MCF 10A (cell line): Measurements from ENCODE around the gene UNC50. TPM values are rescaled to one million over a fixed set of nuclear protein-coding genes. Genes with fewer than 3 reads are reported as not detected.

Experiments
- BruUV-seq: library from RNA; stranded (reverse); fragments of 400-500 nt; replicated peaks from 2 replicates; lab custom pipeline; 2021; lab: Mats Ljungman, UMichigan
- CTCF ChIA-PET: fragments of 300-600 bp; sonication (Branson Sonifier 250); formaldehyde crosslinking; extraction: SDS; loops from one replicate; lab custom pipeline; 2021; ENCODE audit warnings: antibody characterized with exemption, inconsistent platforms; lab: Yijun Ruan, JAX
- POLR2A ChIA-PET: fragments of 300-600, 350-650 bp; sonication (Branson Sonifier 250); formaldehyde crosslinking; extraction: SDS; loops from one replicate; lab custom pipeline; 2020; ENCODE audit warnings: antibody characterized with exemption, inconsistent platforms; lab: Yijun Ruan, JAX
- DNase-seq: peaks from one replicate; pipeline ENCODE4 v3.0.0-alpha.2; 2018; ENCODE audit not compliant: unreplicated experiment
- H3K27ac Mint-ChIP-seq: one replicate; pipeline ENCODE4 v1.8.0; 2022; ENCODE audit warnings: mild to moderate bottlenecking, low read depth, mixed read lengths; ENCODE audit not compliant: unreplicated experiment
- H3K27me3 Mint-ChIP-seq: one replicate; pipeline ENCODE4 v1.8.0; 2022; ENCODE audit warnings: mixed read lengths; ENCODE audit not compliant: insufficient read depth, unreplicated experiment
- H3K36me3 Mint-ChIP-seq: one replicate; pipeline ENCODE4 v1.8.0; 2022; ENCODE audit warnings: mild to moderate bottlenecking, moderate library complexity, mixed read lengths; ENCODE audit not compliant: insufficient read depth, unreplicated experiment
- H3K4me1 Mint-ChIP-seq: one replicate; pipeline ENCODE4 v1.8.0; 2022; ENCODE audit warnings: mixed read lengths; ENCODE audit not compliant: insufficient read depth, unreplicated experiment
- H3K4me3 Mint-ChIP-seq: one replicate; pipeline ENCODE4 v1.8.0; 2022; ENCODE audit warnings: mild to moderate bottlenecking, moderate library complexity, mixed read lengths; ENCODE audit not compliant: unreplicated experiment
- H3K9me3 Mint-ChIP-seq: one replicate; pipeline ENCODE4 v1.8.0; 2022; ENCODE audit warnings: mixed read lengths; ENCODE audit not compliant: unreplicated experiment
- CTCF ChIP-seq: fragments of 200-600 bp; IDR thresholded peaks from one replicate; pipeline ENCODE4 v1.8.0; 2022; ENCODE audit warnings: antibody characterized with exemption, mild to moderate bottlenecking; ENCODE audit not compliant: unreplicated experiment
- intact Hi-C: fragments of 100-400 bp; cut with micrococcal nuclease; formaldehyde crosslinking; loops from 2 replicates; pipeline ENCODE4 v1.14.1; 2022
- total RNA-seq: library from RNA; stranded (reverse); gene quantifications from 2 replicates; pipeline ENCODE4 v1.2.3, GENCODE V29; 2022

Gene UNC50
- total RNA-seq, 1 experiment from 2014 or later, result 36.9 TPM

GRCh38 chr2:98560256-98560771, 48.1 kb upstream of the UNC50 start:
- TF ChIP-seq CTCF, result no peak
- H3K4me1 Mint-ChIP-seq, result no peaks in the 10 kb centered on the region
- H3K36me3 Mint-ChIP-seq, result peaks cover 19% of the 10 kb centered on the region
- ChIA-PET POLR2A (interaction anchor here (0.5 to 0.7 kb wide), 2 partner anchors 14 to 67 kb away, joined by 3 to 4 read pairs; no protein-coding TSS in a partner anchor), CTCF (interaction anchor here (0.6 to 1.5 kb wide), 4 partner anchors 8 to 147 kb away, joined by 3 to 6 read pairs (median 4); no protein-coding TSS in a partner anchor)
- BruUV-seq, result no TSS peak
- H3K4me3 Mint-ChIP-seq, result no peak overlapping the region
- DNase-seq, result peak; percentile 83
- H3K27me3 Mint-ChIP-seq, result no peaks in the 10 kb centered on the region
- H3K9me3 Mint-ChIP-seq, result no peaks in the 10 kb centered on the region
- intact Hi-C loops, result no loop called here
- H3K27ac Mint-ChIP-seq, result no peak overlapping the region

GRCh38 chr2:98561018-98561417, 47.4 kb upstream of the UNC50 start:
- no peaks in the 10 kb centered on the region for H3K27me3 Mint-ChIP-seq
- no peaks in the 10 kb centered on the region for H3K4me1 Mint-ChIP-seq
- no peak overlapping the region for H3K27ac Mint-ChIP-seq
- intact Hi-C loops, result no loop called here
- no TSS peak for BruUV-seq
- ChIA-PET POLR2A (no interaction called here), CTCF (interaction anchor here (0.5 to 1.5 kb wide), 3 partner anchors 8 to 46 kb away, joined by 3 to 6 read pairs (median 4); no protein-coding TSS in a partner anchor)
- no peak for TF ChIP-seq CTCF
- DNase-seq, result no peak
- H3K9me3 Mint-ChIP-seq, result no peaks in the 10 kb centered on the region
- no peak overlapping the region for H3K4me3 Mint-ChIP-seq
- peaks cover 12% of the 10 kb centered on the region for H3K36me3 Mint-ChIP-seq

GRCh38 chr2:98561902-98562695, 46.3 kb upstream of the UNC50 start:
- Mint-ChIP-seq H3K4me1 (no peaks in the 10 kb centered on the region), H3K27ac (no peak overlapping the region), H3K27me3 (no peaks in the 10 kb centered on the region), H3K4me3 (no peak overlapping the region), H3K9me3 (no peaks in the 10 kb centered on the region), H3K36me3 (peaks cover 14% of the 10 kb centered on the region)
- no TSS peak for BruUV-seq
- no peak for DNase-seq
- intact Hi-C loops, result no loop called here
- CTCF ChIA-PET, result interaction anchor here (0.6 to 1.1 kb wide), 2 partner anchors 22 to 150 kb away, joined by 3 read pairs; no protein-coding TSS in a partner anchor
- POLR2A ChIA-PET, result no interaction called here
- TF ChIP-seq CTCF, result no peak

GRCh38 chr2:98563394-98563793, 45.0 kb upstream of the UNC50 start:
- no TSS peak for BruUV-seq
- no peak for TF ChIP-seq CTCF
- no peak overlapping the region for H3K4me3 Mint-ChIP-seq
- H3K27me3 Mint-ChIP-seq, result no peaks in the 10 kb centered on the region
- POLR2A ChIA-PET, result no interaction called here
- DNase-seq, result no peak
- intact Hi-C loops, result no loop called here
- no peaks in the 10 kb centered on the region for H3K4me1 Mint-ChIP-seq
- CTCF ChIA-PET, result interaction anchor here (0.7 kb wide), 1 partner anchor 9 kb away, joined by 3 read pairs; no protein-coding TSS in a partner anchor
- no peak overlapping the region for H3K27ac Mint-ChIP-seq
- no peaks in the 10 kb centered on the region for H3K9me3 Mint-ChIP-seq
- peaks cover 11% of the 10 kb centered on the region for H3K36me3 Mint-ChIP-seq
